IPS-NIHi7 (cell line): ENCODE results near the gene PHF1.
A peak's percentile ranks its signal among the peaks of the same experiment; 100 is the strongest.
"Not testable (repeated sequence)": the region's sequence is repeated elsewhere in the genome, so short reads cannot be mapped to it uniquely, and the experiment has no call there.

Experiments used
- DNase-seq: peaks from one replicate; pipeline ENCODE4 v3.0.0; 2012; ENCODE audit warnings: mixed read lengths; ENCODE audit errors: extremely low spot score

The PHF1 gene

DNA sequence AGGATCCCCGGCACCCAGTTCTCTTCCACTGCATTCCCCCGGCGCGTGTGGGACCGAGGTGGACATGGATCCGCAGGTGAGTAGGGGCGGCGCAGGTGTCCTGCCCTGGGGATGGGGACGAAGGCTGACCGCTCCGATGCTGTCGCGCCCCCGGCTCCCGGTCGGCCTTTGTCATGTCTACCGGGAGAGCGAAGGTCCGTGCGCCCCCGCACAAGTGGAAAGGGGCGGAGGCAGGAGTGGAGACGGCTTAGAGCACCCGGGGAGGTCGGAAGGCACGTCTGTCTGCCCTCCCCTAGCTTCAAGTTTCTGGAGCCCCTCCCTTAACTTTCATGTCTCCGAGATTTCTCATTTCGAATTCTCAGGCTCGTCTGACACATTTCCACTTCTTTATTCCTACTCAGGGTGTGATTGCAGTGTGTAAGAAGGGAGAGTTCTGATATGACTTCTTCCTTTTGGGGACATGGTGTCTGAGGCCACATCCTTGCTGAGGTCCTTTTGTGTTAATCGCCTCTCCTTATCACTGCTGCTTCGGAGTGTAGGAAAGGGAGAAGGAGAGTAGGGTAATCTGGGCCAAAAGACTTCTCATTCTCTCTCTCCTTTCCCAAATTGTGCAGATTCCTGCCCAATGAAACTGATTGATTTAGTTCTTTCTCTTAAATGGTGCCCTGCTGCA lies 18.8 kb upstream of the PHF1 start:
- peak; percentile 24 for DNase-seq

DNA sequence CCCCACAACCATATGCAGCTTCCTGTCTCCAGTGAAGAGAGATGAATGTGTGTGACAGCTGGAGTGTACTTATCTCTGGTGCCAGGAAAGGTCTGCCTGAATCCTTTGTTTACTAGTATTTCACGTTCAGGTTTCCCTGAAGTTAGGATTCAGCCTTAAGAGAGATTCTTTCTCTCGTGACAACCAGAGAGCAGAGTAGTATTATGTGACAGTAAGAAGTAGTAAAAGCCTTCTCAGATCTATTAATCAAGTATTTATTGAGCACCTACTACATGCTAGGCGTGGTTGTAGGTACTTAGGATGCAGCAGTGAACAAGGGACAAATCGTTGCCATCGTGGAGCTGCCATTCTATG lies 18.2 kb upstream of the PHF1 start:
- DNase-seq = no peak

DNA sequence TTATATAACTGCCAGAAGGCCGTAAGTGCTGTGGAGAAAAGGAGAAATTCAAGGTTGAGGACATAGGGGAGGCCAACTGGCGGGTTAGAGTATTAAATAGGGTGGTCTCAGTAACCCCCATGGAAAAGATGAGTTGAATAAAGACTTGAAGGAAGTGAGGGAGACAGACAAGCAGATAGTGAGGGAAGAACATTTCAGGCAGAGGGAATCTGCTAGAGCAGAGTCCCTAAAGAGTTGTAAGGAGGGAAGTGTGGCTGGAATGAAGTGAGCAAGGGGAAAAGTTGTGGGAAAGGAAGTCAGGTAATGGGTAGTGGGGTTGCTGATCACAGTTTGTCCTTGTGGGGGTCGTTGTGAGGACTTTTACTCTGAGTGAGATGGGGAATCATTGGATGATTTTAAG lies 17.8 kb upstream of the PHF1 start:
- DNase-seq = no peak

DNA sequence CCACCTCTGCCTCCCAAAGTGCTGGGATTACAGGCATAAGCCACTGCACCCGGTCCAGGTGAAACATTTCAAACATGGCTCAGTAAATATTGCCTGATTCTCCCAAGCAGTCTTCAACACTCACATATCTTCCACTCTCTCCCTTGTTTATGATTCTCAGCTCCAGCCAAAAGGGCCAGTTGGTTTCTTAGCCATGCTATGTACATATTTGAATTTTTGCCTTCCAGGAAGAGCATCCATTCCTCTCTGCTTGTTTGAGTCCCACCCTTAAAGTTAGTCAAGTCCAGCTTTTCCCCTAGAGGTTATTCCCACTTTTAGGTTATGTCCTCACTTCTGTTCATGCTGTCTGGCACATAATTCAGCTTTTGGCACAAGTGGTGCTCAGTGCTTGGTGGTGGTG lies 13.3 kb upstream of the PHF1 start:
- DNase-seq = no peak

DNA sequence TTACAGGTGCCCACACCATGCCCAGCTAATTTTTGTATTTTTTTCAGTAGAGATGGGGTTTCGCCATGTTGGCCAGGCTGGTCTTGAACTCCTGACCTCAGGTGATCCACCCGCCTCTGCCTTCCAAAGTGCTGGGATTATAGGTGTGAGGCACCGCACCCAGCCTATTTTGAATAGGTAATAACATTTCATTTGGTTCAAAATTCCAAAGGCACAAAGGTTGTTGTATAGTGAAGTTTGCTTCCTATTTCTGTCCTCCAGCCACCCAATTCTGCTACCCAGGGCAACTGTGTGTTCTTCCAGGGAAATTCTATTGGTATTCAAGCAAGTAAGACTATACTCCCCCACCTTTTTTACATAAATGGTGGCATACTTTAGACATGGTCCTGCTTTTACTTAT lies 12.2 kb upstream of the PHF1 start:
- not testable (repeated sequence) for DNase-seq

DNA sequence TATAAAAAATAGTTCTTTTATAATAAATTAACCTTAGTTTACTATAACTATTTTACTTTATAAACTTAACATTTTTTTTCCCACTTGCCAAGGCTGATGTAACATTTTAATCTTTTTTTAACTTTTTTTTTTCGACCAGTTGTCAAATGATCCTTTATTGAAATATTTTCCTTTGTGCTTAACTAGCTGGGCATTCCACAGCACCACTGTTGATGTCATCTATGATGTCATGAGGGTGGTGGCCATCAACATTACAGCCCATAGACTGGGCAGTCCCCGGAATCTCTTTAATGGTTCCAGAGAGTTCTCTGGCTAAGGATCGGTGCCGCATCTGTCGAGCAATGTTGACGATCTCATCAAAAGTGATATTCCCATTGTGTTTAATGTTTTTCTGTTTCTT lies 10.9 kb upstream of the PHF1 start:
- not testable (repeated sequence) for DNase-seq

DNA sequence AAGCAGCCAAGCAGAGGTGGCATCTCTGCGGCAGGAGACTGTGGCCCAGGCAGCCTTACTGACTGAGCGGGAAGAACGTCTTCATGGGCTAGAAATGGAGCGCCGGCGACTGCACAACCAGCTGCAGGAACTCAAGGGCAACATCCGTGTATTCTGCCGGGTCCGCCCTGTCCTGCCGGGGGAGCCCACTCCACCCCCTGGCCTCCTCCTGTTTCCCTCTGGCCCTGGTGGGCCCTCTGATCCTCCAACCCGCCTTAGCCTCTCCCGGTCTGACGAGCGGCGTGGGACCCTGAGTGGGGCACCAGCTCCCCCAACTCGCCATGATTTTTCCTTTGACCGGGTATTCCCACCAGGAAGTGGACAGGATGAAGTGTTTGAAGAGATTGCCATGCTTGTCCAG lies 5.9 kb upstream of the PHF1 start:
- DNase-seq = no peak

DNA sequence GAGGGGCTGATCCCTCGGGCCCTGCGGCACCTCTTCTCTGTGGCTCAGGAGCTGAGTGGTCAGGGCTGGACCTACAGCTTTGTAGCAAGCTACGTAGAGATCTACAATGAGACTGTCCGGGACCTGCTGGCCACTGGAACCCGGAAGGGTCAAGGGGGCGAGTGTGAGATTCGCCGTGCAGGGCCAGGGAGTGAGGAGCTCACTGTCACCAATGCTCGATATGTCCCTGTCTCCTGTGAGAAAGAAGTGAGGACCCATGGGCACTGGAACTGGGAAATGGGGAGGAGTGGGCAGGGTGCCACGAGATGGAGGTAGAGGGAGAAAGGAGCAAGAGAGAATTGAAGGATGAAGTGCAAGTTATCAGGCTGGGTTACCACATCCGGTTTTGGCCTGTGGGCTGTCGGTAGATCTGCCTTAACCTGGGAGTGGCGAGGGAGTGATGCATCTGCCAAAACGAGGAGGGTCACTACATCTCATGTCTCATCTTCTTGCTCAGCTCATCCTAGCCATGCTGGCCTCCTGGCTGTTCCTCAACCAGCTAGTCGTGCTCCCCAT lies 5.4 kb upstream of the PHF1 start:
- DNase-seq = no peak

DNA sequence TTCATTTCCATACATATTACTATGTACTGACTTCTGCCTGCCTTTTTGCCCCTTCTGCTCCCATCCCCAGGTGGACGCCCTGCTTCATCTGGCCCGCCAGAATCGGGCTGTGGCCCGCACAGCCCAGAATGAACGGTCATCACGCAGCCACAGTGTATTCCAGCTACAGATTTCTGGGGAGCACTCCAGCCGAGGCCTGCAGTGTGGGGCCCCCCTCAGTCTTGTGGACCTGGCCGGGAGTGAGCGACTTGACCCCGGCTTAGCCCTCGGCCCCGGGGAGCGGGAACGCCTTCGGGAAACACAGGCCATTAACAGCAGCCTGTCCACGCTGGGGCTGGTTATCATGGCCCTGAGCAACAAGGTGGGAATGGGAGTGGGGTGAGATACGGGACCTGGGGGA lies 4.7 kb upstream of the PHF1 start:
- DNase-seq = no peak

DNA sequence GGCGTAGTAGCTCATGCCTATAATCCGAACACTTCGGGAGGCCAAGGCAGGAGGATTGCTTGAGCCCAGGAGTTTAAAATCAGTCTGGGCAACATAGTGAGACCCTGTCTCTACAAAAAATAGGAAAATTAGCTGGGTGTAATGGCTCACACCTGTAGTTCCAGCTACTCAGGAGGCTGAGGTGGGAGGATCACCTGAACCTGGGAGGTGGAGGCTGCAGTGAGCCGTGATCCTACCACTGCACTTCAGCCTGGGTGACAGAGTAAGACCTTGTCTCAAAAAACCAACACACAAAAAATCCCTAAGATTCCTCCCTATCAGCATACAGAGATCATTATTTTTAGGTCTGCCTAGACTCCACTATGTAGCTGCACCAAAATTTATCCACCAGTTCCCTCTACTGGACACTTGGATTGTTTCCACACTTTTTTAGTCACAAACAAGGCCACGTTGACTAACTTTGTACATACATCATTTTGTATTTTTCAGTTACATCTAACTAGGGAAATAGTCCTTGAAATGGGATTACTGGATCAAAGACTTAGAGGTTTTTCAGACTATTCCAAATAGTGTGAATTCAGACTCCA lies 3.6 kb upstream of the PHF1 start:
- DNase-seq = no peak

DNA sequence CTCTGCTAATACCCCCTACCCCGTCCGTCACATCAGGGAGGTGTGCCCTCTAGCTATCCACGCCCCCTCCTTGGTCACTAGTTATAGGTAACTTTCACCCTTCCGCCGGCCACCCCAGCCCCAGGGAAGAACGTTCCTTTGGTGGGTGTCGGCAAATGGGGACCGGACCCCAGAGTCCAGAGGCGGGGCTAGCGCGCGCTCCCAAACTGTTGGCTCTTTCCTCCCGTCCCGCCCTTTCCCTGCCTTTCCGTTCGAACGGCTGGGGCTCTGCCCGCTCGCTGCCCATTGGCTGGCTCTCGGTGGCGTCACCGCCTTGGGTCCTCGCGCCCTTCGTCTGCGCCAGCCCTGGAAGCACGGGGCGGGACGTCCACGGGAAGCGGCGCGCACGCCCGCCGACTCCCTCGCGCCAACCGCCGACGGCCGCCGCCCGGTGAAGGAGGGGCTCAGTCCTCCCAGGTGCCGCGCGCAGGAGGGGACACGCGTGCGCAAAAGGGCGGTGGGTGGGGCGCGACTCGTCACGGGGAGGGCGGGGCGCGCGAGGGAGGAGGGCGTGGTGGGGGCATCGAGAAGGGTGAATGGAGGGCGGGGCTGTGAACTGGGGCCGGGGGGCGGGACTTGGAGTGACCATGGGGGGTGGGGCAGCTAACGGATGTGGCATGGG lies 634 bp upstream of the PHF1 start:
- DNase-seq = peak; percentile 97

DNA sequence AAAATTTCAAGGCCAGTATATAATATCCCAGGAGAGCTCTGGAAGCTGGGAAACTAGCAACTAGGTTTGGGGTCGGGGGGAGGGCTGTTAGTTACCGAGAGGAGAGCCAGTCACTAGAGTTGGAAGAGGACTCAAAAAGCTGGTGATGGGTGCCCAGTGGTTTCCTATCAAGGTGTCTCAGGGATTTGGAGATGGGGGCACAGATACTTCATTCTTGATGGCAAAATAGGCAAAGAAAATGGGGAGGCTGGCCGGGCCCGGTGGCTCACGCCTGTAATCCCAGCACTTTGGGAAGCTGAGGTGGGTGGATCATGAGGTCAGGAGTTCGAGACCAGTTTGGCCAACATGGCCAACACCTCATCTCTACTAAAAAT lies 805 bp downstream of the PHF1 start:
- no peak for DNase-seq

DNA sequence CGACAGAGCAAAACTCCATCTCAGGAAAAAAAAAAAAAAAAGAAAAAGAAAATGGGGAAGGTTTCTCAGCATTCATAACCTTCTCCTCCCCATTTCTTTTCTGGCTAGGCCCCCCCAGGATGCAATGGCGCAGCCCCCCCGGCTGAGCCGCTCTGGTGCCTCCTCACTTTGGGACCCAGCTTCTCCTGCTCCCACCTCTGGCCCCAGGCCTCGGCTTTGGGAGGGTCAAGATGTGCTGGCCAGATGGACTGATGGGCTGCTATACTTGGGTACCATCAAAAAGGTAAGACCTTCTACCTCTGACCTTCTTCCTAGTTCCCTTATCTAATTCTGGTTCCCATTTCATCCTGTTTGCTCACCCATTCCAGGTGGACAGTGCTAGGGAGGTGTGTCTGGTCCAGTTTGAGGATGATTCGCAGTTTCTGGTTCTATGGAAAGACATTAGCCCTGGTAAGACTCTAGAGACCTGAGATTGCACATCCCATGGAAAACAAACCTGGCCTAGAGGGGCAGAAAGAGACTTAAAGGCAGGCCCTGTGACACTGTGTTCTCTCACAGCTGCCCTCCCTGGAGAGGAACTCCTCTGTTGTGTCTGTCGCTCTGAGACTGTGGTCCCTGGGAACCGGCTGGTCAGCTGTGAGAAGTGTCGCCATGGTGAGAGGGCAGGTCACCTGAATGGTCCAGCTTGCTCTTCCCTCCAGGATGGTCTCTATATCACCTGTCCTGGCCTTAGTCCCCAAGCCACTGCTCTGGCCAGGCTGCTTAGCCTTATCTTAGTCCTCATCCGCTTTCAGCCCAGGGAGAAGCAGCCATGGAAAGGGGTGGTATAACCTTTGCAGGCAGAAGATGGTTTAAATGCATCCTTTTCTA lies 1.6 kb downstream of the PHF1 start:
- DNase-seq = no peak

DNA sequence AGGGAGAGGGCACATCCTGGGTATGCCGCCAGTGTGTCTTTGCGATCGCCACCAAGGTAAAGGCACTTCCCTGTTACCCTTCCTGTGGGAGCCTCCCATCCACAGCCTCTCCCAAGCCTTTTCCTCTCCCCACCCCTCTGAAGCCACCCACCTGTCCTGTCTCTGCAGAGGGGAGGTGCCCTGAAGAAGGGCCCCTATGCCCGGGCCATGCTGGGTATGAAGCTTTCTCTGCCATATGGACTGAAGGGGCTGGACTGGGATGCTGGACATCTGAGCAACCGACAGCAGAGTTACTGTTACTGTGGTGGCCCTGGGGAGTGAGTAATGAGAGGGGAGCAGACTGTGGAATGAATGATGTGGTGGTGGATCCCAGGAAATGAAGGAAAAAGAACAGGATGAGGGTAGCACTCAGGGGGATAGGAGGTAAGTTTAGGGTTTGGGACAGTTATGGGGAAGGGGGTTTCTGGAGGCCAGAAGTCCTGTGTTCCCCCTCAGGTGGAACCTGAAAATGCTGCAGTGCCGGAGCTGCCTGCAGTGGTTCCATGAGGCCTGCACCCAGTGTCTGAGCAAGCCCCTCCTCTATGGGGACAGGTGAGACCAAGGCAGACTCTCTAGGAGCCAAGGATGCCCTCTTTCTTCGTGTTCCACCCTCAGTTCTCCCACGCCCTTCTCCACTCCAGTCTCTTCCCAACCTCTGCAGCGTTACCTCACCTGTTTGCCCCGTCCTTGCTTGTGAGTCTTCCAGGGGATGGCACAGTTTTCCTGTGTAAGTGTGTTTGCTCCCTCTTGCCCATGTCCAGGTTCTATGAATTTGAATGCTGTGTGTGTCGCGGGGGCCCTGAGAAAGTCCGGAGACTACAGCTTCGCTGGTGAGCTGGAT lies 2.7 kb downstream of the PHF1 start:
- no peak for DNase-seq

DNA sequence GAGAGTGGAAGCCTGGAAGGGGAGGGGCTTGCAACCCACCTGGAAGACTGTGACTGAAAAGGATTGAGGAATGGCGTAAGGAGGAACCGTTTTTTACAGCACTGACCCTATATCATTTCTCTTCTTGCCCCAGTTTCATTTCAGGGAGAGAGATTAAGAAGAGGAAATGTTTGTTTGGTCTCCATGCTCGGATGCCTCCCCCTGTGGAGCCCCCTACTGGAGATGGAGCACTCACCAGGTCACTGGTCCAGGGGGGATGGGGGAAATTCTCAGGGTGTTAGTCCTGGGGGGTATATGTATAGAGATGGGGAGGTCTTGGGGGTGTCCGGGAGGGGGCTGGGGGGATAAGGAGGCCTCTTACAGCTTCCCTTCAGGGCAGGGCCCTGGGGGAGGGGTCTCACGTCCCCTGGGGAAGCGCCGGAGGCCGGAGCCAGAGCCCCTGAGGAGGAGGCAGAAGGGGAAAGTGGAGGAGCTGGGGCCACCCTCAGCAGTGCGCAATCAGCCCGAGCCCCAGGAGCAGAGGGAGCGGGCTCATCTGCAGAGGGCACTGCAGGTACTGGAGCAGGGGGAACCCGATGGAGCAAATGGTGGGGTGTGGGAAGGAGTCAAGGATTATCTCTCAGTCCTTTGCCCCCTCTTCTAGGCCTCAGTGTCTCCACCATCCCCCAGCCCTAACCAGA lies 3.9 kb downstream of the PHF1 start:
- DNase-seq = peak; percentile 25

DNA sequence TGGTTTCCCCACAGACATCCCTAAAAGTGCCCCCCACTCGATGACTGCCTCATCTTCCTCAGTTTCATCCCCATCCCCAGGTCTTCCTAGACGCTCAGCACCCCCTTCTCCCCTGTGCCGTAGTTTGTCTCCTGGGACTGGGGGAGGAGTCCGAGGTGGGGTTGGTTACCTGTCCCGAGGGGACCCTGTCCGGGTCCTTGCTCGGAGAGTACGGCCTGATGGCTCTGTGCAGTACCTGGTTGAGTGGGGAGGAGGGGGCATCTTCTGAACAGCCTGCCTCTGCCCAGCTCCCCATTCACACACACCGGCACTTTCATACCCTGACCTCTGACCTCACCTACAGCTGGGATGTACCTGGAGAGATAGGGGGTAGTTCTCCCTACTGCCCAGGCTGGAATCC lies 5.0 kb downstream of the PHF1 start:
- no peak for DNase-seq

DNA sequence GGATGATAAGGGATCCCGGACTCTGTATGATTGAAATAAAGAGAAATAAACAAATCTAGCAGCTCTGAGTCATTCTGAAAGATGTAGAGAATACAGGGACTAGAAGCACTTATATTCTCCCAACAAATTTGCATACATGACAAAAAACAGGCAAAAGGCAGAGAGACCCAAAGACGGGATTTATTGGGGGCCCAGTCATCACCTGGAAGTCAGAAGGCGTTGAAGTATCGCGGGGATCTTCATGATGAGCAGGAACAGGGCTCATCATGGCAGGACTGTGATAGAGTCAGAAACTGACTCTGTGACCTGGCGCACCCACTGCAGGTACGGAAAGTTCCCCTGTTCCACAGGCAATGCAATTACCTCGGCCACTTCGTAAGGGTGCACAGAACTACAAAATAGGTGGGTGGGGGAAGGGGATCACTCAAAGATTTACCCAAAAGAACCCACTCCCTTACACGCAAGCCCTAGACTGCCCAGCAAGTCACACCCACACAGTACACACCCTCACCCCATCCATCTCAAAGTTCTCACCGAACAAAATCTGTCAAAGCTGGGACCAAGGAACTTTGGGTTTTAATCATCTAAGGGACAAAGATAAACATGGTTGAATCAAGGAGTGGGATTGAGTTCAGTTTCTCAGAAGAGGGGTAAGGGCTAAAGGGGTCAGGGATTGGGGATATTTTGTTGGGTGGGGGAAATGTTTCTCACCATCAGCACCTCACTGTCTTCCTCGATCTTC lies 5.7 kb downstream of the PHF1 start:
- no peak for DNase-seq

DNA sequence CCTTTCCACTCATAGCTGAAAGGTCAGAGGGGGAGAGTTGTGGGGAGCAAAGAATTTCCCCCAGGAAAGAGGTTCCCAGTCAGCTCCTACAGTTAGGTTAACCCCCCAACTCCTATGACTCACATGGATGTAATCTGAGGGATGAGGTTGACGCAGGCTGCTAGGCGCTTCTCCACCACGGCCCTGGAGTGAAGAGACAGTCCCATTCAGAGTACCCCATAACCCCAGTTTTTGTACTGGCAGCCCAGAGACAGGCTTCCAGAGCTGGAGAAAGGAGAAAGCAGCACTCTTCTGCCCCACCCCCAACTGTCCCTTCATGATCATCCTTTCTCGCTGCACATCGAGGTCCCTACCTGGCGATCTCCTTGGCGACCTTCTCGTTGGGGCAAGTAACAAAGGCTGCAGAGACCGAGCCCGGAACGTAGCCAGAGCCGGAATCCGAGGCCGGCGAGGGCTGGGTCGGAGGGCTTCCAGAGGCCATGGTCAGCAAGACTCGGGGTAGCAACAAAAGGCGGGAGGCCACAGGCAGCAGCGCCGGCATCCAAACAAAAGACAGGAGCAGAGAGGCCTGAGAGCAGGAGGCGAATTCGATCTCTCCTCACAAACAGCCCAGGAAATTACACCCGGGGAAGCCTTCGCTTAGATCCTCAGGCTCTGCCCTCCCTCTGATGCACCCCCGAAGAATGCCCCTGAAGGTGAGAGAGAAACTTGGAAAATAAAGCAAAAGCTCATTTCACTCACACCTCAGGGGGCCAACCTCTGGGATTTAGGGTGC lies 6.5 kb downstream of the PHF1 start:
- DNase-seq = no peak
